ENCODE results near the gene BMPER.

BMPER gene

DNA sequence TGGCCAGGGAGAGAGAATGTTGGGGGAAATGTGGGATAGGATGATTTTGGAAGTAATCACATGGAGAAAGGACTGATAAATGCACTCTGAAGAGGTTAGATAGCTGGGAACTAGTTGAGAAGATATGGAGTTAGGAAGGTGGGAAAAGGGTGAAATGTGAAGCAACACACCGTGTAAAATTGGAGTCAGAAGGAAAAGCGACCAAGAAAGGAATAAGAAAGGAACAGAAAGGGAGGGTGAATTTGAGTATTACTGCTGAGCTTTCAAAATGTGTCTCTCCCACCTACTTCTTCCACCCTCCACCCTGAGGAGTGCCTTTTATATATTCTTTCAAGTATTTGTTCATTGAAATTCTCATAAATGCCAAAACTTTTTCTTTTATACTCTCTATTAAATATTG, 171.8 kb downstream of the BMPER start:
- H3K27me3 ChIP-seq (ENCODE audit: control insufficient read depth, insufficient read depth, low read length), result no peaks in the 10 kb centered on the region
- H3K4me1 ChIP-seq (ENCODE audit: control insufficient read depth, insufficient read depth, low read length), result no peaks in the 10 kb centered on the region
- H3K9me3 ChIP-seq (ENCODE audit: control insufficient read depth, insufficient read depth, low read length), result no peaks in the 10 kb centered on the region
- no peaks in the 10 kb centered on the region for H3K36me3 ChIP-seq (ENCODE audit: control insufficient read depth, insufficient read depth, low read length)
- H3K9ac ChIP-seq (ENCODE audit: low read depth, low read length), result no peak overlapping the region
- H3K4me3 ChIP-seq (ENCODE audit: low read depth, low read length), result no peak overlapping the region

DNA sequence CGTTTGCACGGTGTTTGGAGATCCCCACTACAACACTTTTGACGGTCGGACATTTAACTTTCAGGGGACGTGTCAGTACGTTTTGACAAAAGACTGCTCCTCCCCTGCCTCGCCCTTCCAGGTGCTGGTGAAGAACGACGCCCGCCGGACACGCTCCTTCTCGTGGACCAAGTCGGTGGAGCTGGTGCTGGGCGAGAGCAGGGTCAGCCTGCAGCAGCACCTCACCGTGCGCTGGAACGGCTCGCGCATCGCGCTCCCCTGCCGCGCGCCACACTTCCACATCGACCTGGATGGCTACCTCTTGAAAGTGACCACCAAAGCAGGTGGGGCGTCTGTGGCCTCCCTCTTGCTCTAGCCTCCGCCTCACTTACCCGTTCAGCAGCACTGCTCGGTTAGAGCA, 173.5 kb downstream of the BMPER start:
- H3K9ac ChIP-seq (ENCODE audit: low read depth, low read length), result no peak overlapping the region
- no peak overlapping the region for H3K4me3 ChIP-seq (ENCODE audit: low read depth, low read length)
- H3K36me3 ChIP-seq (ENCODE audit: control insufficient read depth, insufficient read depth, low read length), result no peaks in the 10 kb centered on the region
- H3K4me1 ChIP-seq (ENCODE audit: control insufficient read depth, insufficient read depth, low read length), result no peaks in the 10 kb centered on the region
- no peaks in the 10 kb centered on the region for H3K9me3 ChIP-seq (ENCODE audit: control insufficient read depth, insufficient read depth, low read length)
- no peaks in the 10 kb centered on the region for H3K27me3 ChIP-seq (ENCODE audit: control insufficient read depth, insufficient read depth, low read length)

DNA sequence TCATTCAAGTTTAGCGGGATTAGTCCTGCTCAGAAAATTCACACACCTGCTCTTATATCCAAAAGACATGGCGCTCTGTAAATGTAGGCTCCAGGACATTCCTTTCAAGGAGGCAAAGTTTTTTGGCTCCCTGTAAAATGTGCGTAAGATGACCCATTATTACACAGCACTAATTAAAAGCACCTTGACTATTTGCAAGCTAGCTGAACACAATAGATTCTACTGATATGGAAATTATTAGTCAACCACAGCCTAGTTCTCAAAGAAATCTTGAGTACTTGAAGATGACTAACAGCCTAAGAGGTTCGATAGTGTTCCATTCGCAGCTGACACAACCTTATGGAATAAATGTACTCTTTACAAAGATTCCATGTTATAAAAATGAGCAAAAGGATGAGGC, 175.2 kb downstream of the BMPER start:
- no peak overlapping the region for H3K9ac ChIP-seq (ENCODE audit: low read depth, low read length)
- no peaks in the 10 kb centered on the region for H3K27me3 ChIP-seq (ENCODE audit: control insufficient read depth, insufficient read depth, low read length)
- no peaks in the 10 kb centered on the region for H3K36me3 ChIP-seq (ENCODE audit: control insufficient read depth, insufficient read depth, low read length)
- H3K4me1 ChIP-seq (ENCODE audit: control insufficient read depth, insufficient read depth, low read length), result no peaks in the 10 kb centered on the region
- no peak overlapping the region for H3K4me3 ChIP-seq (ENCODE audit: low read depth, low read length)
- no peaks in the 10 kb centered on the region for H3K9me3 ChIP-seq (ENCODE audit: control insufficient read depth, insufficient read depth, low read length)

DNA sequence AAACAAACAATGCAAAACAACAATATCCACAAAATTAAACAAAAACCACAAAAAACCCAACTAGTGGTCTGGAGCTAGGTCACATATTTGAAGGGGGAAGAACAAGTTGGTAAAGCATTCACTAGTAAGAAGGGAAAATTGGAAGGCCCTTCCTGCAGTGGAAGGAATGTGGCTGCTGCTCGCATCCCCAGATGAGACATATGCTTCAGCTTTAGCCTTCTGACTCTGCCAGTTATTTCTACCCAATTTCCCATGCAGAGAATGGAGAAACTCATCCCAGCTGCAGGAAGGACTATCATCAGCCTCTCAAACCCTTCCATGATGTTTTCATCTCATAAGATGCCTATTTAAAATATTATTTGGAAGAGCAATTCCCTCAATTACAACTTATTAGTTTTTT, 176.6 kb downstream of the BMPER start:
- Histone ChIP-seq H3K4me3 (ENCODE audit: low read depth, low read length) (no peak overlapping the region), H3K9ac (ENCODE audit: low read depth, low read length) (no peak overlapping the region), H3K36me3 (ENCODE audit: control insufficient read depth, insufficient read depth, low read length) (no peaks in the 10 kb centered on the region), H3K9me3 (ENCODE audit: control insufficient read depth, insufficient read depth, low read length) (no peaks in the 10 kb centered on the region), H3K27me3 (ENCODE audit: control insufficient read depth, insufficient read depth, low read length) (no peaks in the 10 kb centered on the region), H3K4me1 (ENCODE audit: control insufficient read depth, insufficient read depth, low read length) (no peaks in the 10 kb centered on the region)

DNA sequence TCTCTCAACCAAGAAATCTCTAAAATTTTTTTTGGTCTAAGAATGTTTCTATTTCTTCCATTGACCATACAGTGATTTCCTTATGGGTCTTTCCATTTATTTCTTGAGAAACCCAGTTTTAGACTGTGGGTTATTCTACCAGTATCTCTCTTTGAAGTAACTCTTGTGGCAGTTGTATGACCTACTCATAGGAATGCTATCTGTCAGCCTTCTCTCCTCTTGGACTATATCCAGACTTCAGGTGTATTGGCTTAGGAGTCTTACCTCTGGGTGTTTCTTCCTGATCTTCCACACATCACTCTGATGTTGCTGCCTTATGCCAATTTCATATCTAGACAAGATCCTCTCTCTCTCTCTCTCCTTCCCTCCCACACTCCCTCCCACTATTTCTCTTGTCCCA, 178.1 kb downstream of the BMPER start:
- no peaks in the 10 kb centered on the region for H3K36me3 ChIP-seq (ENCODE audit: control insufficient read depth, insufficient read depth, low read length)
- no peak overlapping the region for H3K9ac ChIP-seq (ENCODE audit: low read depth, low read length)
- no peaks in the 10 kb centered on the region for H3K27me3 ChIP-seq (ENCODE audit: control insufficient read depth, insufficient read depth, low read length)
- no peaks in the 10 kb centered on the region for H3K9me3 ChIP-seq (ENCODE audit: control insufficient read depth, insufficient read depth, low read length)
- no peaks in the 10 kb centered on the region for H3K4me1 ChIP-seq (ENCODE audit: control insufficient read depth, insufficient read depth, low read length)
- no peak overlapping the region for H3K4me3 ChIP-seq (ENCODE audit: low read depth, low read length)

DNA sequence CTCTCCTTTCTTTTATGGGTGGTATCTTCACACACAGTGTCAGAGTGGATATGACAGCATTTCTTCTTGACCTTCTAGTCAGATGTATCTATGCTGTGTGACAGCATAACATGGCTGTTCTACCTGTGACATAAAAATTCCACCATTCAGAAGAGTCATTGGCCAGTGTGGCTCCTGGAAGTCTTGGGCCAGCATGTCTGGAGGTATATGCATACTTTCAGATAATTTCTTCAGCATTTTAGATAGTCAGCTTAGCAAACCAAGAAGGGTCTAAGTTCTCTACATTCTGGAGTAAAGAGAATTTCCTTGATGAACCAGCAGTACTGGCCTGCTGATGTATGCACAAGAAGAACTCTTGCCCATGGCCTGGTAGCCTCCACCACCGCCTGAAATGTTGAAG, 179.3 kb downstream of the BMPER start:
- H3K4me1 ChIP-seq (ENCODE audit: control insufficient read depth, insufficient read depth, low read length), result no peaks in the 10 kb centered on the region
- H3K9me3 ChIP-seq (ENCODE audit: control insufficient read depth, insufficient read depth, low read length), result no peaks in the 10 kb centered on the region
- H3K4me3 ChIP-seq (ENCODE audit: low read depth, low read length), result no peak overlapping the region
- H3K27me3 ChIP-seq (ENCODE audit: control insufficient read depth, insufficient read depth, low read length), result no peaks in the 10 kb centered on the region
- no peak overlapping the region for H3K9ac ChIP-seq (ENCODE audit: low read depth, low read length)
- H3K36me3 ChIP-seq (ENCODE audit: control insufficient read depth, insufficient read depth, low read length), result no peaks in the 10 kb centered on the region

DNA sequence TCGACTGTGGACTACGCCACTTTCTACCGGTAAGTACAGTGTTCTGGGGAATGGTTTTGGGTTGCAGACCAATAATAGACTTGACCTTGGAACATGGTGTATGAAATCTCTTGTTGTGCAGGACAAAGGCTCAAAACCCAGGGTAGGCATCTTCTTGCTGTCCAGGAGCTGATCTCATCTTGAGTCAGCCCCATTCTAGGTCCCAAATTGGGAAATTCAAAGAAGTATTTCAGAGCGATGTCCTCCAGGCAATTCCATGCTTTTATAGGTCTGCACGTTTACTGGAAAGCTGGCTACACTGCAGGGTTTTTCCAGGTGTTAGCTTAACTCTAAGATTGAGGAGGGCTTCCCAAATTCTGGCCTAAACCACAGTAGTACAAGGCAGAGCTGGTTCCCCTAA, 180.7 kb downstream of the BMPER start:
- no peaks in the 10 kb centered on the region for H3K27me3 ChIP-seq (ENCODE audit: control insufficient read depth, insufficient read depth, low read length)
- H3K9ac ChIP-seq (ENCODE audit: low read depth, low read length), result no peak overlapping the region
- H3K4me1 ChIP-seq (ENCODE audit: control insufficient read depth, insufficient read depth, low read length), result no peaks in the 10 kb centered on the region
- no peaks in the 10 kb centered on the region for H3K9me3 ChIP-seq (ENCODE audit: control insufficient read depth, insufficient read depth, low read length)
- no peaks in the 10 kb centered on the region for H3K36me3 ChIP-seq (ENCODE audit: control insufficient read depth, insufficient read depth, low read length)
- H3K4me3 ChIP-seq (ENCODE audit: low read depth, low read length), result no peak overlapping the region

DNA sequence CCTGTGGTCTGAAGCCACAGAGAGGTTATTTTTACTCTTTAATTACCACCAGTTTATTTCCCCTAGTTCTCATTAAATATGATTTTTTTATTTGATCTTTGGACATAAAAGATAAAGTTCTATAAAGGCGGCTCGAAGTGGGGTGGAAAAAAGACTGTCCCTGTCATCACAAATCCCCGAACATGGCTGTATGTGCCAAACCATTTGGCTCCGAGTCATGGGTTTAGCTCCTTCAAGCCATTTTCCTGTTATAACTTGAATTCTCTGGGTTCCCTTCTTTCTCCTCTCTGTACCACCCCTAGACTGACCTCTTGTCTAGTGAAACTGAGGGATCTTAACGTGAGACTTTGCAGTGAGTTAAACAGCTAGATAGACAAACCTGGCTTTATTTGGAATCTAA, 181.6 kb downstream of the BMPER start:
- Histone ChIP-seq H3K4me1 (ENCODE audit: control insufficient read depth, insufficient read depth, low read length) (no peaks in the 10 kb centered on the region), H3K36me3 (ENCODE audit: control insufficient read depth, insufficient read depth, low read length) (no peaks in the 10 kb centered on the region), H3K9me3 (ENCODE audit: control insufficient read depth, insufficient read depth, low read length) (no peaks in the 10 kb centered on the region), H3K4me3 (ENCODE audit: low read depth, low read length) (no peak overlapping the region), H3K27me3 (ENCODE audit: control insufficient read depth, insufficient read depth, low read length) (no peaks in the 10 kb centered on the region), H3K9ac (ENCODE audit: low read depth, low read length) (no peak overlapping the region)

DNA sequence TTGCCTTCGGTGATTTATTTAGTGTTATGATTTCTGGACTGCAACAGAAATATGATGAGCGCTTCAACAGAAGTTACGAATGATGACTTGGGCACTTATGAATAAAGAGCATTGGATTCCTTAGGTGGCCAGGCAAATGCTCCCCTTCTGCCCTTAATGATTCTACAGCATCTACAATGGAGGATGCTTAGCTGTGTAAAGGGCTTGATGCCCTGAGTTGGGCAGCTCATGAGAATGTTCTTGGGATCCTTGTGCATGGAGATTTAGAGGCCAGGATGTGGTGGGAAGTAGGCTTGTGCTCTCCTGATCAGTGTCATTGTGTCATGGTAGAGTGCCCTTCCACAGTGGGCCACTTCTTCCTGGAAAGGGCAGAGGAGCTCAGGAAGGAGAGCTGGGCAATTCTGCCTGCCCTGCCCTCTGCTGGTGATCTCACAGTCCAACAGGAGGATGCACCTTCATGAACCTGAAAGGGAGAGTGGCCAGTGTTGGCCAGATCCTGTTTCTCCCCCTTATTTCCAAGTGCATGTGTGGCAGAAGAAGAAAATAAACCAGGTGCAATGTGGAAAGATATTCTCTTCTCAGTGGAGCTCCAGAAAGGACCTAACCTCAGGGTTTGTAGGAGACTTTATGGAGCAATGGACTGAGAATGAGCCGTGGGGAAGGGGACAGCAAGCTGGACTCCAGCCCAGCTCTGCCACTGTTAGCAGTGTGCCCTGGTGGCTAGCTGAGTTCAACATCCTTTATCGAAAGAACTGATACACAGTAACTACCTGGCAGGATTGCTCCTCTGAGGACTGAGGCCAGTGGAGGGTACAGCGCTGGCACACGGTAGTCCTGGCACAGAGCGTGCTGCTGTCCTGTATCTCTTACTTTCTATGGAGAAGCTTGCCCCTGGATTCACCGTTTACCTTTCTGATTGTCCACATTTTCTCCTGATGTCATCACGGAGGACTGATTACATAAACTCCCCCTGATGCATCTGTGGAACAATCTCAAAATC, 182.9 kb downstream of the BMPER start:
- Histone ChIP-seq H3K27me3 (ENCODE audit: control insufficient read depth, insufficient read depth, low read length) (no peaks in the 10 kb centered on the region), H3K36me3 (ENCODE audit: control insufficient read depth, insufficient read depth, low read length) (no peaks in the 10 kb centered on the region), H3K9ac (ENCODE audit: low read depth, low read length) (no peak overlapping the region), H3K4me1 (ENCODE audit: control insufficient read depth, insufficient read depth, low read length) (no peaks in the 10 kb centered on the region), H3K4me3 (ENCODE audit: low read depth, low read length) (no peak overlapping the region), H3K9me3 (ENCODE audit: control insufficient read depth, insufficient read depth, low read length) (no peaks in the 10 kb centered on the region)

DNA sequence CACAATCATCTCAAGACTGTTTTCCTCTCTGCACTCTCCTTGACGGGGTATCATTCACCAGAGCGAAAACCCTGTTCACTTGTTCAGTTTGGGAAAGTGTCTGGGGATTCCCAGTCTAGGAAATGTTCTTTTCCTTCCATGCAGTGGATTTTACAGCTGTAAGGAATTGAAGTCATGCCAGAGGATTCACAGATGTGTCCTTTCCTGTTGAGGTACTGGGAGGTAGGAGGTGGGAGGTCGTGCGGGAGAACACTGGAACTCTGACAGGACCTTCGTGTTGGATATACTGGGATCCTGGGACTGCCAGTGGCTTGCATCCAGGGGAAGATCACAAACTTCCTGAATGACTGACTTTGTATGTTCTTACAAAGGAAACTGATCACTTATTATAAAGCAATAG, 185.5 kb downstream of the BMPER start:
- Histone ChIP-seq H3K36me3 (ENCODE audit: control insufficient read depth, insufficient read depth, low read length) (no peaks in the 10 kb centered on the region), H3K9ac (ENCODE audit: low read depth, low read length) (no peak overlapping the region), H3K27me3 (ENCODE audit: control insufficient read depth, insufficient read depth, low read length) (no peaks in the 10 kb centered on the region), H3K9me3 (ENCODE audit: control insufficient read depth, insufficient read depth, low read length) (no peaks in the 10 kb centered on the region), H3K4me1 (ENCODE audit: control insufficient read depth, insufficient read depth, low read length) (no peaks in the 10 kb centered on the region), H3K4me3 (ENCODE audit: low read depth, low read length) (no peak overlapping the region)

DNA sequence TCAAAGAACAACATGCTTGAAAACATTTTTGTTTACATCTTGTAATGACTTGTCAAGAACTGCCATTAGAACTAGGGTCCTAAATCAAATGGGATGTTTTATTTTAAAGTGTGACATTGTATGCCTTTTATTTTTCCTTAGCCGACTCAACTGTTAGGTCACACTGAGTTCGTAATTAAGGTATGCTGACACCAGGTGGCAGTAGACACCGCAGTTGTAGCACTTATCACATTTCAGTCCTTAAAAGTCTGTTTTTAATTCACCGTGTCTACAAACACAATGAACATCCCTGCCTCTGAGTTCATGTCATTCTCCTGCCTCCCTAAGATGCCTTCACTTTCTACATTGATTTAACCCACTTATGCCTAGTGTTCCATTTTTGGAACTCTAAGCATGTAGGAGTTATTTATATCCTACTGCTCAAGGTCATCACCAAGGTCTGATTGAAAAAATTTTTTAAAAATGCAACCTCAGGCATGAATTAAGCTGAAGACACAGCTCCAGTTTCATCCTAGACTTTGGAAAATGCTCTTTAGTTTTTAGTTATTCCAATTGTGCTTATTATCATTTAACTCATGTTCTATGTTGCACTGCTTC, 186.1 kb downstream of the BMPER start:
- Histone ChIP-seq H3K9me3 (ENCODE audit: control insufficient read depth, insufficient read depth, low read length) (no peaks in the 10 kb centered on the region), H3K4me1 (ENCODE audit: control insufficient read depth, insufficient read depth, low read length) (no peaks in the 10 kb centered on the region), H3K36me3 (ENCODE audit: control insufficient read depth, insufficient read depth, low read length) (no peaks in the 10 kb centered on the region), H3K4me3 (ENCODE audit: low read depth, low read length) (no peak overlapping the region), H3K27me3 (ENCODE audit: control insufficient read depth, insufficient read depth, low read length) (no peaks in the 10 kb centered on the region), H3K9ac (ENCODE audit: low read depth, low read length) (no peak overlapping the region)

DNA sequence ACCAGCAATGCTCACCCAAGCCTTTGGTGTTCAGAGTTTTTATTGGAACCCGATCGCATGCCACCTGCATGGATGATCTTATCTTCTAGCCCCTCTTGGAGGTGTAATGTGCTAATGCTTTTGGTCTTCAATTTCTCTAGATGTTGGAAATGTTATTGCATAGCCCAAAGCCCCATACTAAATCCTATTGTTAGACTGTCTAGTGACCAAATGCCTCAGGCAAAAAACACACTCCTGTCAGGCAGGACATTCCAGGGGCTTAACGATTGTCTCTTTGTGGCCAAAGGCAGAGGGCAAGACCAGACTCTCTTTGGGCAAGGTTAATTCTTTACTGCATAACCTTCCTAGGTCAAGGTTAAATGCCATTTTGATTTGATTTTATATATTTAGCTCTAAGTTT, 187.9 kb downstream of the BMPER start:
- Histone ChIP-seq H3K4me1 (ENCODE audit: control insufficient read depth, insufficient read depth, low read length) (no peaks in the 10 kb centered on the region), H3K9ac (ENCODE audit: low read depth, low read length) (no peak overlapping the region), H3K36me3 (ENCODE audit: control insufficient read depth, insufficient read depth, low read length) (no peaks in the 10 kb centered on the region), H3K9me3 (ENCODE audit: control insufficient read depth, insufficient read depth, low read length) (no peaks in the 10 kb centered on the region), H3K27me3 (ENCODE audit: control insufficient read depth, insufficient read depth, low read length) (no peaks in the 10 kb centered on the region), H3K4me3 (ENCODE audit: low read depth, low read length) (no peak overlapping the region)

Data from iPS-15b (cell line).